ENCODE results near the gene TRAPPC5.
A peak's percentile ranks its signal among the peaks of the same experiment; 100 is the strongest.

TRAPPC5 gene

GRCh38 chr19:7680606-7681339 is at the start of gene TRAPPC5:
Gene TRAPPC5, plus strand, starts transcription at chr19:7680833. Its CDS starts 1,421 bp downstream, at chr19:7682254.
- H3K79me2 ChIP-seq = no peaks in the 10 kb centered on the region
- H3K27me3 ChIP-seq (ENCODE audit: control insufficient read depth, insufficient read depth, low read length) = peaks cover 3% of the 10 kb centered on the region
- H3K4me1 ChIP-seq = peaks cover 3% of the 10 kb centered on the region
- peak within 1 kb of the TSS; percentile 99 for H3K4me3 ChIP-seq (ENCODE audit: low read depth, low read length)
- H3K36me3 ChIP-seq (ENCODE audit: control insufficient read depth, insufficient read depth, low read length) = no peaks in the 10 kb centered on the region
- H3K27ac ChIP-seq = peak within 1 kb of the TSS; percentile 72
- TF ChIP-seq CTCF (IDR thresholded peaks at IDR 0.05) = peak; percentile 99
- peak within 1 kb of the TSS; percentile 99 for H2AFZ ChIP-seq
- H3K9me3 ChIP-seq (ENCODE audit: control insufficient read depth, low read length) = no peaks in the 10 kb centered on the region
- peak within 1 kb of the TSS; percentile 90 for H3K4me2 ChIP-seq (ENCODE audit: low read length)
- H3K9ac ChIP-seq = peak within 1 kb of the TSS; percentile 99

- Histone ChIP-seq H3K4me2 (ENCODE audit: low read length) (no peak overlapping the region), H3K27me3 (ENCODE audit: control insufficient read depth, insufficient read depth, low read length) (no peaks in the 10 kb centered on the region), H3K4me3 (ENCODE audit: low read depth, low read length) (no peak overlapping the region), H3K9ac (no peak overlapping the region), H2AFZ (no peak overlapping the region), H3K4me1 (no peaks in the 10 kb centered on the region), H3K9me3 (ENCODE audit: control insufficient read depth, low read length) (no peaks in the 10 kb centered on the region), H3K79me2 (peaks cover 41% of the 10 kb centered on the region), H3K27ac (no peak overlapping the region), H3K36me3 (ENCODE audit: control insufficient read depth, insufficient read depth, low read length) (no peaks in the 10 kb centered on the region)
- no peak for TF ChIP-seq CTCF (IDR thresholded peaks at IDR 0.05)
Observed at GRCh38 chr19:7631577-7631976, 49.1 kb upstream of the TRAPPC5 start.

- Histone ChIP-seq H3K9ac (no peak overlapping the region), H2AFZ (no peak overlapping the region), H3K36me3 (ENCODE audit: control insufficient read depth, insufficient read depth, low read length) (no peaks in the 10 kb centered on the region), H3K4me1 (no peaks in the 10 kb centered on the region), H3K27me3 (ENCODE audit: control insufficient read depth, insufficient read depth, low read length) (no peaks in the 10 kb centered on the region), H3K4me2 (ENCODE audit: low read length) (no peak overlapping the region), H3K9me3 (ENCODE audit: control insufficient read depth, low read length) (no peaks in the 10 kb centered on the region), H3K79me2 (peaks cover 32% of the 10 kb centered on the region), H3K4me3 (ENCODE audit: low read depth, low read length) (no peak overlapping the region), H3K27ac (no peak overlapping the region)
- no peak for TF ChIP-seq CTCF (IDR thresholded peaks at IDR 0.05)
Observed at GRCh38 chr19:7632340-7633203, 48.1 kb upstream of the TRAPPC5 start.

GRCh38 chr19:7633698-7634097 is 46.9 kb upstream of the TRAPPC5 start, which contains the start of gene PCP2:
Gene PCP2, minus strand, starts transcription at chr19:7633719. Its CDS starts 262 bp downstream, at chr19:7633457.
- H3K9me3 ChIP-seq (ENCODE audit: control insufficient read depth, low read length) = no peaks in the 10 kb centered on the region
- peaks cover 21% of the 10 kb centered on the region for H3K79me2 ChIP-seq
- no peak within 1 kb of the TSS for H3K27ac ChIP-seq
- TF ChIP-seq CTCF (IDR thresholded peaks at IDR 0.05) = no peak
- no peaks in the 10 kb centered on the region for H3K4me1 ChIP-seq
- H3K4me3 ChIP-seq (ENCODE audit: low read depth, low read length) = no peak within 1 kb of the TSS
- no peak within 1 kb of the TSS for H3K4me2 ChIP-seq (ENCODE audit: low read length)
- no peak within 1 kb of the TSS for H2AFZ ChIP-seq
- H3K36me3 ChIP-seq (ENCODE audit: control insufficient read depth, insufficient read depth, low read length) = no peaks in the 10 kb centered on the region
- H3K9ac ChIP-seq = no peak within 1 kb of the TSS
- no peaks in the 10 kb centered on the region for H3K27me3 ChIP-seq (ENCODE audit: control insufficient read depth, insufficient read depth, low read length)
